GM12878 (cell line): Measurements from ENCODE around the gene ACSS1. TPM values are rescaled to one million over a fixed set of nuclear protein-coding genes. Genes with fewer than 3 reads are reported as not detected.

Source experiments
- ATAC-seq: fragments of 200-7000 bp; cut with Tn5 transposase; 3 replicates; pipeline ENCODE4 v1.9.1; 2020; ENCODE audit warnings: mild to moderate bottlenecking, moderate library complexity
- BruUV-seq: library from RNA; stranded (reverse); fragments of 400-500 nt; replicated peaks from 2 replicates; lab custom pipeline; 2021; lab: Mats Ljungman, UMichigan
- CTCF ChIA-PET: fragments of 300-600 bp; sonication (Branson Sonifier 250); formaldehyde crosslinking; extraction: SDS; loops from one replicate; lab custom pipeline; 2021; ENCODE audit warnings: inconsistent platforms; lab: Yijun Ruan, JAX
- POLR2A ChIA-PET: fragments of 350-600 bp; formaldehyde crosslinking; extraction: SDS; loops from one replicate; lab custom pipeline; 2021; ENCODE audit warnings: inconsistent platforms; lab: Charles Lee
- RAD21 ChIA-PET: fragments of 300-600 bp; sonication (Branson Sonifier 250); formaldehyde crosslinking; loops from one replicate; lab custom pipeline; 2023; ENCODE audit warnings: antibody characterized with exemption; ENCODE audit not compliant: unreplicated experiment; lab: Charles Lee
- SMC1A ChIA-PET: fragments of 300-600 bp; sonication (Branson Sonifier 250); formaldehyde crosslinking; loops from one replicate; lab custom pipeline; 2023; ENCODE audit not compliant: unreplicated experiment, uncharacterized antibody; lab: Charles Lee
- DNase-seq: peaks from one replicate; pipeline ENCODE4 v3.0.0-alpha.2; 2011; ENCODE audit warnings: low read depth, low spot score
- FAIRE-seq: peaks from 3 replicates; lab custom pipeline; 2011; peaks lifted over from hg19 to GRCh38; lab: Jason Lieb, UNC
- H2AFZ ChIP-seq: 2 replicates; pipeline ENCODE4 v1.6.0; 2011; ENCODE audit warnings: low read depth, low read length, control low read depth; ENCODE audit not compliant: control insufficient read depth
- H3K27ac ChIP-seq: 2 replicates; pipeline ENCODE4 v1.5.1; 2011; ENCODE audit warnings: control low read depth; ENCODE audit not compliant: control insufficient read depth, insufficient read depth
- H3K27me3 ChIP-seq, 2 experiments: replicated peaks in 1 of 2; 2 replicates each; pipeline versions ENCODE4 v1.6.0 to v1.6.1; 2011; ENCODE audit warnings: low read length in 1 of 2; ENCODE audit not compliant: control insufficient read depth in 2 of 2, insufficient read depth in 2 of 2
- H3K36me3 ChIP-seq, 2 experiments: 2 replicates each; pipeline ENCODE4 v1.5.1; 2011; ENCODE audit warnings: low read length in 1 of 2; ENCODE audit not compliant: control insufficient read depth in 2 of 2, insufficient read depth in 2 of 2
- H3K4me1 ChIP-seq: 2 replicates; pipeline ENCODE4 v1.6.1; 2011; ENCODE audit warnings: mild to moderate bottlenecking, low read length, moderate library complexity, mixed read lengths; ENCODE audit not compliant: control insufficient read depth, insufficient read depth
- H3K4me2 ChIP-seq: 2 replicates; pipeline ENCODE4 v1.6.0; 2011; ENCODE audit warnings: control low read depth; ENCODE audit not compliant: control insufficient read depth, insufficient read depth
- H3K4me3 ChIP-seq: fragments of 200-600 bp; sonication (generic); 2 replicates; pipeline ENCODE4 v1.5.1; 2016
- H3K79me2 ChIP-seq: 2 replicates; pipeline ENCODE4 v1.6.0; 2011; ENCODE audit warnings: low read length; ENCODE audit not compliant: control insufficient read depth, insufficient read depth
- H3K9ac ChIP-seq: 2 replicates; pipeline ENCODE4 v1.8.0; 2011; ENCODE audit warnings: low read length, control low read depth, mixed read lengths; ENCODE audit not compliant: control insufficient read depth, insufficient read depth
- H3K9me3 ChIP-seq: replicated peaks from 3 replicates; pipeline ENCODE4 v1.5.1; 2011; ENCODE audit warnings: mild to moderate bottlenecking, low read length; ENCODE audit not compliant: control insufficient read depth, insufficient read depth
- H4K20me1 ChIP-seq: 2 replicates; pipeline ENCODE4 v1.6.0; 2011; ENCODE audit not compliant: control insufficient read depth, insufficient read depth
- CBFB ChIP-seq: IDR thresholded peaks from 2 replicates; pipeline ENCODE4 v1.6.1; 2016; ENCODE audit warnings: antibody characterized with exemption, low read depth
- CEBPB ChIP-seq, 2 experiments: fragments of 150-350 bp in 1 of 2; IDR thresholded peaks; 2 replicates each; pipeline ENCODE4 v1.6.1; 2012 to 2014; ENCODE audit warnings: low read depth in 2 of 2, low read length in 2 of 2, borderline replicate concordance in 1 of 2, inconsistent platforms in 1 of 2
- DPF2 ChIP-seq: fragments of 450-650 bp; IDR thresholded peaks from 2 replicates; pipeline ENCODE4 v1.6.1; 2017; ENCODE audit warnings: mild to moderate bottlenecking
- ELK1 ChIP-seq: IDR thresholded peaks from 2 replicates; pipeline ENCODE4 v1.6.1; 2012; ENCODE audit warnings: low read depth, low read length, improper control_type of control experiment
- KAT2A ChIP-seq: conservative IDR thresholded peaks from 2 replicates; pipeline ENCODE4 v1.6.1; 2011; ENCODE audit warnings: low read depth, low read length; ENCODE audit not compliant: control insufficient read depth
- PAX8 ChIP-seq: fragments of 450-650 bp; IDR thresholded peaks from 2 replicates; pipeline ENCODE4 v1.6.1; 2017; ENCODE audit warnings: mild to moderate bottlenecking, moderate library complexity
- RB1 ChIP-seq: fragments of 450-650 bp; formaldehyde crosslinking; IDR thresholded peaks from 2 replicates; pipeline ENCODE4 v1.6.1; 2017; ENCODE audit warnings: mild to moderate bottlenecking, borderline replicate concordance
- SMAD5 ChIP-seq: IDR thresholded peaks from 2 replicates; pipeline ENCODE4 v1.6.1; 2016; ENCODE audit warnings: antibody characterized with exemption, low read depth
- STAT3 ChIP-seq: IDR thresholded peaks from 2 replicates; pipeline ENCODE4 v1.6.1; 2011; ENCODE audit warnings: low read depth, low read length, improper control_type of control experiment
- YBX1 ChIP-seq: fragments of 450-650 bp; IDR thresholded peaks from 2 replicates; pipeline ENCODE4 v1.6.1; 2016; ENCODE audit warnings: antibody characterized with exemption
- WGBS: methylation state at CpG from one replicate; pipeline ENCODE4 v1.1.6; 2016; ENCODE audit warnings: low lambda C conversion rate; ENCODE audit not compliant: insufficient replicate concordance, insufficient coverage; ENCODE audit errors: missing lambda C conversion rate; 5-methylcytosine and 5-hydroxymethylcytosine counted together
- in situ Hi-C: fragments of 300-500 bp; cut with MboI; formaldehyde crosslinking; loops from 9 replicates; pipeline ENCODE4 v1.14.3; 2018; ENCODE audit warnings: mixed read lengths
- intact Hi-C: fragments of 100-400 bp; cut with micrococcal nuclease; formaldehyde crosslinking; loops from one replicate; pipeline ENCODE4 v1.14.2; 2022; ENCODE audit not compliant: unreplicated experiment
- polyA plus RNA-seq, 11 experiments: library from polyadenylated mRNA; depleted of rRNA in 4 of 11; unstranded in 6 of 11; stranded (reverse) in 5 of 11; fragments of >200 nt; fragmentation: Nextera tagmentation in 4 of 11; fragmentation: Illumina TruSeq in 1 of 11; extraction: Ambion mirVana in 4 of 11; extraction: Trizol in 1 of 11; gene quantifications; 1 replicate in 1 of 11; 2 replicates in 10 of 11; pipeline versions ENCODE4 v1.2.1 to v1.2.3, GENCODE V29; 2011 to 2016; ENCODE audit warnings: inconsistent platforms in 2 of 11, missing spikeins in 2 of 11, low read depth in 1 of 11
- total RNA-seq, 4 experiments: library from RNA; depleted of rRNA in 3 of 4; stranded (reverse); fragments of >200 nt in 3 of 4; fragmentation: Illumina TruSeq in 1 of 4; extraction: Trizol in 1 of 4; gene quantifications; 2 replicates each; pipeline versions ENCODE4 v1.2.1 to v1.2.3, GENCODE V29; 2013 to 2021
- TF ChIP-seq, protein P1 (sequence below): fragments of 450-650 bp; IDR thresholded peaks from 2 replicates; pipeline ENCODE4 v1.6.1; 2017; ENCODE audit warnings: mild to moderate bottlenecking, moderate library complexity
- TF ChIP-seq, protein P2 (sequence below): fragments of 450-650 bp; conservative IDR thresholded peaks from 2 replicates; pipeline ENCODE4 v1.6.1; 2017; ENCODE audit warnings: mild to moderate bottlenecking, moderate library complexity
- TF ChIP-seq, protein P3 (sequence below), 3 experiments: IDR thresholded peaks in 2 of 3; conservative IDR thresholded peaks in 1 of 3; 2 replicates each; pipeline ENCODE4 v1.5.1; 2011; ENCODE audit warnings: low read depth in 3 of 3, low read length in 3 of 3, mild to moderate bottlenecking in 3 of 3, control low read depth in 2 of 3, moderate library complexity in 2 of 3, inconsistent platforms in 1 of 3, mixed read lengths in 1 of 3; ENCODE audit not compliant: control insufficient read depth in 2 of 3, insufficient read depth in 1 of 3; ENCODE audit errors: extremely low read depth in 1 of 3

ACSS1 gene
- total and polyA plus RNA-seq, 10 of the 15 experiments (the other 5 are each of a cell fraction or from before 2014, with no cell fraction given), result 1.3 to 44.9 (median 31.1) TPM

DNA sequence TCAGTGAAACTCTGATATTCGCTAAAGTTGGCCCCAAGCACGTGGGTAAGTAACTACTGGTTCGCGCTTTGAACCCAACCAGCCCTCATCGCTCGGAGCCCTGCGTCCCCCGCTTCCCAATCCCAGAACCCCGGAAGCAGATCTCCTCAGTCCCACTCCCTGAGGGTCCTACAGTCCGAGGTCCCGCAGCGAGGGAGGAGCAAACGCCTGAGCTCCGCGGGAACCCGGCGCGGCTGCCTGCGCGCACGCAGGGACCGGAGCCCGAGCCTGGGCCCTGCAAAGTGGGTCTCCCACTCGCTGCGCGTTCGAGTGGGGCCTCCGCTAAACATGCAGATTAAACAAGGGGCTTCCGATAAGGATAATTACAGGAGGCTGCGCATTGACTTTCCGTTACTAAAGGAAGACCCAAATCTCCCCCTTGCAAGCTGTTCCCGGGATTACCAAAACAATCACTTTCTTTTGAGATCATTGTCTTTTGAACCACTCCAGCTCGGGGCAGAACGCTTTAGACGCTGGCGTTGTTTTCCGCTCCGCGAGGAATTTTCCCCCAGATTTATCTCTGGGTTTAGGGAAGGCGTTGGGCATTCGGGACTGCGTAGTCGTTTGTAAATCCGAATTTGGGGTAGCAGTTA, 25.3 kb upstream of the ACSS1 start:
- H3K36me3 ChIP-seq, result no peaks in the 10 kb centered on the region; a peak in 1 of 4 replicates
- H2AFZ ChIP-seq, result no peak overlapping the region
- in situ Hi-C loops, result no loop called here
- ChIA-PET CTCF (no interaction called here), POLR2A (no interaction called here), SMC1A (no interaction called here), RAD21 (no interaction called here)
- H4K20me1 ChIP-seq, result no peaks in the 10 kb centered on the region
- ATAC-seq (no peak), DNase-seq (no peak), FAIRE-seq (no peak)
- intact Hi-C loops, result no loop called here
- 70% methylated on average over 44 of the region's 44 CpGs for WGBS
- H3K4me1 ChIP-seq, result no peaks in the 10 kb centered on the region
- H3K4me2 ChIP-seq, result no peak overlapping the region
- H3K9me3 ChIP-seq, result no peaks in the 10 kb centered on the region; the same call in 2 of the 3 replicates
- no peak overlapping the region for H3K9ac ChIP-seq
- H3K4me3 ChIP-seq, result no peak overlapping the region
- BruUV-seq, result no TSS peak
- no peak overlapping the region for H3K27ac ChIP-seq
- no peaks in the 10 kb centered on the region for H3K79me2 ChIP-seq
- peaks cover 16 to 19% of the 10 kb centered on the region in 2 experiments for H3K27me3 ChIP-seq
- no peak for TF ChIP-seq STAT3
- TF ChIP-seq SMAD5, result no peak
- no peak for TF ChIP-seq DPF2
- no peak for TF ChIP-seq KAT2A
- no peak for TF ChIP-seq YBX1
- no peak for TF ChIP-seq ELK1
- TF ChIP-seq PAX8, result no peak
- no peak for TF ChIP-seq CEBPB (IDR thresholded peaks at IDR 0.05; ENCODE audit: borderline replicate concordance in 1 of 2, low read depth in 2 of 2, low read length in 2 of 2)
- TF ChIP-seq RB1, result no peak
- TF ChIP-seq, protein P1, sequence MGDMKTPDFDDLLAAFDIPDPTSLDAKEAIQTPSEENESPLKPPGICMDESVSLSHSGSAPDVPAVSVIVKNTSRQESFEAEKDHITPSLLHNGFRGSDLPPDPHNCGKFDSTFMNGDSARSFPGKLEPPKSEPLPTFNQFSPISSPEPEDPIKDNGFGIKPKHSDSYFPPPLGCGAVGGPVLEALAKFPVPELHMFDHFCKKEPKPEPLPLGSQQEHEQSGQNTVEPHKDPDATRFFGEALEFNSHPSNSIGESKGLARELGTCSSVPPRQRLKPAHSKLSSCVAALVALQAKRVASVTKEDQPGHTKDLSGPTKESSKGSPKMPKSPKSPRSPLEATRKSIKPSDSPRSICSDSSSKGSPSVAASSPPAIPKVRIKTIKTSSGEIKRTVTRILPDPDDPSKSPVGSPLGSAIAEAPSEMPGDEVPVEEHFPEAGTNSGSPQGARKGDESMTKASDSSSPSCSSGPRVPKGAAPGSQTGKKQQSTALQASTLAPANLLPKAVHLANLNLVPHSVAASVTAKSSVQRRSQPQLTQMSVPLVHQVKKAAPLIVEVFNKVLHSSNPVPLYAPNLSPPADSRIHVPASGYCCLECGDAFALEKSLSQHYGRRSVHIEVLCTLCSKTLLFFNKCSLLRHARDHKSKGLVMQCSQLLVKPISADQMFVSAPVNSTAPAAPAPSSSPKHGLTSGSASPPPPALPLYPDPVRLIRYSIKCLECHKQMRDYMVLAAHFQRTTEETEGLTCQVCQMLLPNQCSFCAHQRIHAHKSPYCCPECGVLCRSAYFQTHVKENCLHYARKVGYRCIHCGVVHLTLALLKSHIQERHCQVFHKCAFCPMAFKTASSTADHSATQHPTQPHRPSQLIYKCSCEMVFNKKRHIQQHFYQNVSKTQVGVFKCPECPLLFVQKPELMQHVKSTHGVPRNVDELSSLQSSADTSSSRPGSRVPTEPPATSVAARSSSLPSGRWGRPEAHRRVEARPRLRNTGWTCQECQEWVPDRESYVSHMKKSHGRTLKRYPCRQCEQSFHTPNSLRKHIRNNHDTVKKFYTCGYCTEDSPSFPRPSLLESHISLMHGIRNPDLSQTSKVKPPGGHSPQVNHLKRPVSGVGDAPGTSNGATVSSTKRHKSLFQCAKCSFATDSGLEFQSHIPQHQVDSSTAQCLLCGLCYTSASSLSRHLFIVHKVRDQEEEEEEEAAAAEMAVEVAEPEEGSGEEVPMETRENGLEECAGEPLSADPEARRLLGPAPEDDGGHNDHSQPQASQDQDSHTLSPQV, result no peak
- TF ChIP-seq, protein P2, sequence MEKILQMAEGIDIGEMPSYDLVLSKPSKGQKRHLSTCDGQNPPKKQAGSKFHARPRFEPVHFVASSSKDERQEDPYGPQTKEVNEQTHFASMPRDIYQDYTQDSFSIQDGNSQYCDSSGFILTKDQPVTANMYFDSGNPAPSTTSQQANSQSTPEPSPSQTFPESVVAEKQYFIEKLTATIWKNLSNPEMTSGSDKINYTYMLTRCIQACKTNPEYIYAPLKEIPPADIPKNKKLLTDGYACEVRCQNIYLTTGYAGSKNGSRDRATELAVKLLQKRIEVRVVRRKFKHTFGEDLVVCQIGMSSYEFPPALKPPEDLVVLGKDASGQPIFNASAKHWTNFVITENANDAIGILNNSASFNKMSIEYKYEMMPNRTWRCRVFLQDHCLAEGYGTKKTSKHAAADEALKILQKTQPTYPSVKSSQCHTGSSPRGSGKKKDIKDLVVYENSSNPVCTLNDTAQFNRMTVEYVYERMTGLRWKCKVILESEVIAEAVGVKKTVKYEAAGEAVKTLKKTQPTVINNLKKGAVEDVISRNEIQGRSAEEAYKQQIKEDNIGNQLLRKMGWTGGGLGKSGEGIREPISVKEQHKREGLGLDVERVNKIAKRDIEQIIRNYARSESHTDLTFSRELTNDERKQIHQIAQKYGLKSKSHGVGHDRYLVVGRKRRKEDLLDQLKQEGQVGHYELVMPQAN, result no peak
- TF ChIP-seq, protein P3, sequence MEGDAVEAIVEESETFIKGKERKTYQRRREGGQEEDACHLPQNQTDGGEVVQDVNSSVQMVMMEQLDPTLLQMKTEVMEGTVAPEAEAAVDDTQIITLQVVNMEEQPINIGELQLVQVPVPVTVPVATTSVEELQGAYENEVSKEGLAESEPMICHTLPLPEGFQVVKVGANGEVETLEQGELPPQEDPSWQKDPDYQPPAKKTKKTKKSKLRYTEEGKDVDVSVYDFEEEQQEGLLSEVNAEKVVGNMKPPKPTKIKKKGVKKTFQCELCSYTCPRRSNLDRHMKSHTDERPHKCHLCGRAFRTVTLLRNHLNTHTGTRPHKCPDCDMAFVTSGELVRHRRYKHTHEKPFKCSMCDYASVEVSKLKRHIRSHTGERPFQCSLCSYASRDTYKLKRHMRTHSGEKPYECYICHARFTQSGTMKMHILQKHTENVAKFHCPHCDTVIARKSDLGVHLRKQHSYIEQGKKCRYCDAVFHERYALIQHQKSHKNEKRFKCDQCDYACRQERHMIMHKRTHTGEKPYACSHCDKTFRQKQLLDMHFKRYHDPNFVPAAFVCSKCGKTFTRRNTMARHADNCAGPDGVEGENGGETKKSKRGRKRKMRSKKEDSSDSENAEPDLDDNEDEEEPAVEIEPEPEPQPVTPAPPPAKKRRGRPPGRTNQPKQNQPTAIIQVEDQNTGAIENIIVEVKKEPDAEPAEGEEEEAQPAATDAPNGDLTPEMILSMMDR (IDR thresholded peaks at IDR 0.05 in 2 of 3, conservative IDR thresholded peaks at IDR 0.05 in 1 of 3; ENCODE audit: control insufficient read depth in 2 of 3, extremely low read depth in 1 of 3, insufficient read depth in 1 of 3, low read depth in 3 of 3, low read length in 3 of 3), result no peak
- TF ChIP-seq CBFB, result no peak
